ENCODE measurements around the gene CCDC186. TPM values are rescaled to one million over a fixed set of nuclear protein-coding genes. Genes with fewer than 3 reads are reported as not detected.
"Not testable (repeated sequence)": the region's sequence is repeated elsewhere in the genome, so short reads cannot be mapped to it uniquely, and the experiment has no call there.

CCDC186 gene
- total RNA-seq, 1 donor, result 5.9 TPM

DNA sequence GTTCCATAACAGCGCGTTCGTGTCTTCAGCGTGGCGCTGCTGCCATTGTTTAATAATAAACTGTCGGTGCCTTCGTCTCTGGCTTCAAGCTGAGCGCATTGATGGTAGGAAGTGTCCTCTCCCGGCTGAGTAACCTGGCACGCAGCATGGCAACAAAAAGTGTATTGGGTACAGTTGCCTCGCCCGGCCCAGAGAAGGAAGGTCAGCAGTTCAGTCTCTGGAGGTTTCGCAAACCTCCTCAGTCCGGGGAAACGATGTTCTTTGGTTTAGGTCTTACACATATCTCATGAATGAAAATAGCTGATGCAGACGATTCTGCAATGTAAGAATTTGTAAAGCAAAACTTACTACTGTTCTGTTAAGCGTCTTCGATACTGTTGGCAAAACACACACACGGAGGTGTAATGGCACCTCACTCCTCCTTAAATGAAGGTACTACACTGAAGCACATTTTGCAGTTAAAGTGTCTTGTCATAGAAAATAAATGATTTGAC is 739 bp upstream of the CCDC186 start:
- no peak for DNase-seq (ENCODE audit: low read depth in 2 of 3, low spot score in 2 of 3)

DNA sequence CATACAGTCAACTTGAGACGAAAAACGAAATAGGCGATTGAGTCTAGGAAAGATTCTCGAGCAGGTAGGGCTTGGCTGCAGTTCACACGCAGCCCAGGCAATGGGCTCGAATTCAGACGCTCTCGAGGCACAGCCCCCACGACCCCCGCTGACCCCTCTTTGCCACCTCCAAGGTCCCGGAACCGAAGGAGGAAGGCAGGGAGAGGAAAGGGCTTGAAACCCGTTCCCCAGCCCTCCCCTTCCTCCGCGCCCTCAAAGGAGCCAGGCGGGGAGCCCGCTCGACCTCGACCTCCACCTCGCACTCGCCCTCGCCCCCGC is 441 bp downstream of the CCDC186 start:
- DNase-seq (ENCODE audit: low read depth in 2 of 3, low spot score in 2 of 3), result no peak

DNA sequence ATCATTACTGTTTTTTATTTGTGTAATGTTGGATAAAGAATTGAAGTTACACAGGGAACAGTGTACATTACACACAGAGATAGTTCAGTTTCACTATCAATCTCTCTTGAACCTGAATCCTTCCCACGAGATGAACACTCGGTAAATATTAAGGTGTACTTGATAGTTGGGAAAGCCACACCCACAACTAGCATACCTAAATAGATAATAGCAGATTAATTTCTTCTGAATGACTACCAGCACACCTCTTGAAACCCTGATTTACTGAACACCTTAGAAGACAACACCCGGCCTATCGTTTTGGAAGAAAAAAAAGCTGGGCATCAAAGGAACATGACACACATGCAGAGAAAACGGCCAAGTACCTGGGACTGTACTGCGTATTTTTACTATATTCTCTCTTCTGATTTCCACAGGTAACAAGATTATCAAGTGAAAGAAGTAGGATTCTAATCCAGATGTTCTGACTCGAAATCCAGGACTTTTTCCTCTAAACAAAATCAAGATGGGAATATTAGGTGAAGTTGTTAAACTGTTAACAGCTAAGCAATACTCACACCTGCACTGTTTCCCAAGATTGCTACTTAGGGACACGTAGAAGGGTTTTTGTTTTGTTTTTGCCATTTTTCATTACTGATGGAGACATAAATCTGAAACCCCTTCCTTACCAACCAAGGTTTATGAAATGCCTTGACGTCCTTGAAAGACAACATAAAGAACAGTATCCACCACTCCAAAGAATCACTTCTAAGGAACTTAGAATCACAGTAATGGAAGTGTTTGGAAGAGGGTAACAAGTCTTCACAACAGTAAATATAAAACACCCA is 1.0 kb downstream of the CCDC186 start:
- DNase-seq (ENCODE audit: low read depth in 2 of 3, low spot score in 2 of 3), result no peak

GRCh38 chr10:114172216-114172615 is 1.8 kb downstream of the CCDC186 start:
- DNase-seq (ENCODE audit: low read depth in 2 of 3, low spot score in 2 of 3), result no peak

- DNase-seq (ENCODE audit: low read depth in 2 of 3, low spot score in 2 of 3), result no peak
Measured at GRCh38 chr10:114168450-114169009, 5.5 kb downstream of the CCDC186 start.

- no peak for DNase-seq (ENCODE audit: low read depth in 2 of 3, low spot score in 2 of 3)
Measured at GRCh38 chr10:114167985-114168384, 6.0 kb downstream of the CCDC186 start.

DNA sequence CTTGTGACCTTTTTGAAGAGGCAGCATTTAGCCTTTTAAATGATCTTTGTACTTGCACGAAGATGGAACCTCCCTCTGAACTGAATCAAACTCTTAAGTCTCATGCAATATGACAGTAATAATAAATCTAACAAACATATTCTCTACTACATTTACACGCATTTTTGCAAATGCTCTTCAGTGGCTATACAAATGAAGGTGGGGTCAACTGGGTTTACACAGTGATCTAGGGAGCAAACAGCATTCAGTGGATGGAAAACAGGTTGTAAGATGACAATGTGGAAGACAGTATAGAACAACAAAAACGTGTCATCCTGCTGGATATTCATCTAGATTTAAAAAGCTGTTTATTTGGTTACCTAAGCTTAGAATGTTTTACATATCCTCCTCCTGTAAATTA is 7.5 kb downstream of the CCDC186 start:
- no peak for DNase-seq (ENCODE audit: low read depth in 2 of 3, low spot score in 2 of 3)

DNA sequence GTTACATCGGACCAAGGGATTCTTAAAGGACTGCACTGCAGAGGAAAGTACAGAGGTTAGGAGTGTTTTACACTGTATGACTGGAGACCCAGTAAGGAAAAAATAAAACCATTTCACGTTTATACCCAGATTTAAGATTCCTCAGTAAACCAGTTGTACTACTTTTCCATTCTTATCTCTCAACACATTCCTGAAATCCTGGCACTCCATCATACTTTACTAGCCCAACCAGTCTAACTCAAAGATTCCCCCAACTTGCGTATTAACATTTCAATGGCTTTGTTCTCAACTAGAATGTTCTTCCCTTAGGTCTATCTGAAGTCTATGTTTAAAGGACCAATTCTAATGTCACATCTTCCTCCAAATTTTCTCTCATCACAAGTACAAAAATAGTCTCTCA is 8.0 kb downstream of the CCDC186 start:
- no peak for DNase-seq (ENCODE audit: low read depth in 2 of 3, low spot score in 2 of 3)

GRCh38 chr10:114163062-114163461 is 10.9 kb downstream of the CCDC186 start:
- DNase-seq (ENCODE audit: low read depth in 2 of 3, low spot score in 2 of 3), result no peak

DNA sequence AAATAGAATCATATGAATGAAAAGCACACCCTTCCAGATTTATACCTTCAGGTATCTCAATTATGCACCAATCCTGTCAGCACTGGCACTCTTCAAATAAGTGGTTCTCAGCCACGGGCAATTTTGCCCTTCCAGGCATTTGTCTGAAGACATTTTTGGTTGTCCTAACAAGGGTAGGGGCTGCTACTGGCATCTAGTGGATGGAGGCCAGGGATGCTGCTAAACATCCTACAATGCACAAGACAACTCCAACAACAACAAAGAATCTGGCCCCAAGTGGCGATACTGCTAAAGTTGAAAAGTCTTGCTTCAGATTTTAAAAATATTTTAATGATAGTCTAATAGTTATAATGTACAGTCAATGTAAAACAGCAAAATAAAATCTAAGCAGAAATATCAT is 16.1 kb downstream of the CCDC186 start:
- DNase-seq (ENCODE audit: low read depth in 2 of 3, low spot score in 2 of 3), result peak in 1 of 3 donors; percentile 10

- DNase-seq (ENCODE audit: low read depth in 2 of 3, low spot score in 2 of 3), result no peak
Measured at GRCh38 chr10:114151892-114152291, 22.1 kb downstream of the CCDC186 start.

DNA sequence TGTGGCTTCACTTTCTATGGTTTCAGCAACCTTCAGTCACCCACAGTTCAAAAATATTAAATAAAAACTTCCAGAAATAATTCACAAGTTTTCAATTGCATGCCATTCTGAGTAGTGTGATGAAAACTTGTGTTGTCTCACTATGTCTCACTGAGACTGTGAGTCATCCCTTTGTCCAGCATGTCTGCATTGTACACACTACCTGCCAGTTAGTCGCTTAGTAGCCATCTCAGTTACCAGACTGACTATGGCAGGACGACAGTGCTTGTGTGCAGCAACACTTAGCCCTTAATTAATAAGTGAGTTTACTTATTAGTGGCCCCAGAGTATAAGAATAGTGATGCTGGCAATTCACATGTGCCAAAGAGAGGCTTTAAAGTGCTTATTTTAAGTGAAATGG is 22.5 kb downstream of the CCDC186 start:
- no peak for DNase-seq (ENCODE audit: low read depth in 2 of 3, low spot score in 2 of 3)

- DNase-seq (ENCODE audit: low read depth in 2 of 3, low spot score in 2 of 3), result not testable (repeated sequence)
Measured at GRCh38 chr10:114149476-114149875, 24.5 kb downstream of the CCDC186 start.

DNA sequence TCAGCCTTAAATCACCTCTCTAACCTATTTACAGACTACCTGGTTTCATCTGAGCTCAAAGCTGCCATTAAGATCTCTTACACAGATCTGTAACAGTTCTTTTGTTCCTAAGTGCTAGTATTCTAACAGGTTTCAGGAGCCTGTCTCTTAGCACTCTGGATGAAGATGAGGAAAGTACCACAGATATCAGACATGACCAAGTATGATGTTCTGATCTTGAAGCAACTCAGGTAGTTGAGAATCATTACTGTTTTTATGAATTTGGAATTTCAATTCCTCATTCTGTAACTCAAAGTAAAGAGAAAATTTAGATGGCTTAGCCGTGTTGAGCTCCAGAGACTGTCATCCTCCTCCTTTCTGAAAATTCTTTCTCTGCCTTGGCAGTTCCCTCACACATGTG is 30.8 kb downstream of the CCDC186 start:
- DNase-seq (ENCODE audit: low read depth in 2 of 3, low spot score in 2 of 3), result no peak

DNA sequence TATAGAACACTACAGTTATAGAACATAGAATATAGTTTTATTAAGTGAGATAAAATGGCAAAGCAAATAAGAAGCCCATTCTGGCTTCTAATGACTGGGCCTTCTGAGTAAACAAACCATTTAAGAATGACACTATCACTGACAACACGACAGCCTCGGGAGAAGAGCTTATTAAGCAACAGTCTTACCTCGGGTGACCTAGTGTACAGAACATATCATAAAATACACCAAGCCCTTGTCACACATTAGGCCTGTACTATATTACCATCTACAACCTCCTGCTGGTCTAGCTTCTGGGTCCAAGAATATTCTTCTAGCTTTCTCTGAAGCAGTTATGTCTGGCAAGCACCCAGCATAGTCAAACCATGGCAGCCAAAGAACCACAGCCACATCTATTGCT is 32.0 kb downstream of the CCDC186 start:
- DNase-seq (ENCODE audit: low read depth in 2 of 3, low spot score in 2 of 3), result no peak

DNA sequence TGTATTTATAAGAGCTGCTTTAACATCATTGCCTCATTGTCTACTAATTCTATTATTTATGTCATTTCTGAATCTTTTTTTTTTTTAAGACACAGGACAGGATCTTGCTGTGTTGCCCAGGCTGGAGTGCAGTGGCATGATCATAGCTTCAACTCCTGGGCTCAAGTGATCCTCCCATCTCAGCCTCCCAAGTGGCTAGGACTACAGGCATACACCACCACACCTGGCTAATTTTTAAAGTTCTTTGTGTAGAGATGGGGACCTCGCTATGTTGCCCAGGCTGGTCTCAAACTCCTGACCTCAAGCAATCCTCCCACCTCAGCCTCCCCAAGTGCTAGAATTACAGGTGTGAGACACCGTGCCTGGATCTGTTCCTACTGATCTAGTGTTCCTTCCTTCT is 33.2 kb downstream of the CCDC186 start:
- not testable (repeated sequence) for DNase-seq (ENCODE audit: low read depth in 2 of 3, low spot score in 2 of 3)

DNA sequence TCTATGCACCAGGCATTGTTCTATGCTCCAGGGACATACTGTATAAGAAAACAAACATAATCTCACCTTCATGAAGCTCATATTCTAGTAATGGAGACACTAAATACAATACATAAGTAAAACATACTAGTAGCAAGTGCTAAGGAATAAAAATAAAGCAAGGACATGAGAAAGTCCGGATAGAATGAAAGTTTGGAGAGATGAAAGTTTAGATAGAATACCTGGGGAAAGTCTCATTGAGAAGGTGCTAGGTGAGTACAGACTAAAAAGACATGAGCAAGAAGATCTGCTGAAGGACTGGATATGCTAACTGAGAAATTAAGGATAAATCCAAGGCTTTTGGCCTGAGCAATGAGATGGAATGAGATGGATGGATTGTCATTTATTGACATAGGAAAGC is 34.0 kb downstream of the CCDC186 start:
- no peak for DNase-seq (ENCODE audit: low read depth in 2 of 3, low spot score in 2 of 3)

DNA sequence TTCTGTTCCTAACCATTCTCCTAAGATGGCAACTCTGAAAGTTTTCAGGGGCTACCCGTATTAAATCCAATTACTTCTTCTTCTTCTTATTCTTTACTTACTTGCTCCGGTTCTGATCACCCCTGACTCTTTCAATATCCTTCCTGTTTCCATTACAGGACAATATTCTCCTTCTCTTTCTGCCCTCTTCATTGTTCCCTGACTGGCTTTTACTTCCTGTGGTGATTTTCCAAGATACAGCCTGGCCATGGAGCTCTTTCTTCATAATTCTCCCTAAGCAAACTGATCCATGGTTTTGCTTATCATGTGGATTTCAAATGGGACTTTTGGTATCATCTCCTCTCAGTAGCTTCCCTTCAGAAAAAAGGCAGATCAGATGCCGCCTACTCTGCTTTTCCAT is 35.4 kb downstream of the CCDC186 start:
- DNase-seq (ENCODE audit: low read depth in 2 of 3, low spot score in 2 of 3), result no peak

GRCh38 chr10:114135476-114135875 is 38.5 kb downstream of the CCDC186 start:
- DNase-seq (ENCODE audit: low read depth in 2 of 3, low spot score in 2 of 3), result no peak

DNA sequence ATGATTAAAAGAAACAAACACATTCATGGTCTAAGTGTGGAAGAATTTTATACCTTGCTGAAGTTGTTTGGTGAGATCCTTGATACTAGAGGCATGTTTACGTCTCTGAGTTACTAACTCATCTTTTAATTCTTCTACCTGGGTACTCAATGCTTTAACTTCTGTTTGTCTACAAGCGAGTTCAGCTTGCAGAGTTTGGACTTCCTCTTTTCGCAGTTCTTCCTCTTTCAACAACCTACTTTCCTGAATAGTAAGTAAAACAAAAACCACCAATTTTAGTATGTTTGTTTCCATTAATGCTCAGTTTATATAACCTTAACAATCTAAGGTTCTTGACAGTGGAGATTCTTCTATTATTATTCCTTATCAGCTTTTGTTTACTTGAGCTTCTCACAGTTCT is 42.9 kb downstream of the CCDC186 start:
- peak in 2 of 3 donors; percentile 50 to 82 for DNase-seq (ENCODE audit: low read depth in 2 of 3, low spot score in 2 of 3)

DNA sequence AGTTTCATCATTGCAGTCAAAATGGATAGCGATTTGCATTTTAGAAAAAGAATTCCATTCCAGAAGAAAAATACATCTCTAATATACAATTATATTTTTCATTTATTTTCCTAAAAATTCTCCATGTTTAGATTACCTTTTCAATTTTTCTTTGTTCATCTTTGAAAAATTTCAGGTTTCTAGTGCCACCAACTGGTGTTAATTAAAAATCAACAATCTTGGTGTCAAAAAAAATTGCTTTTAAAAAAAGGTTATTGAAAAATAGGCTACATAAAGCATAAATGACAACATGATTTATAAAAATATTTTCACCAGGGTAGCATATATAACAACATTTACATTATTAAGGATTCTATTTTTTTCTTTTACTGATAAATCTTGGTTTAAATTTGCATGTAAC is 53.0 kb downstream of the CCDC186 start:
- no peak for DNase-seq (ENCODE audit: low read depth in 2 of 3, low spot score in 2 of 3)

- DNase-seq (ENCODE audit: low read depth in 2 of 3, low spot score in 2 of 3), result no peak
Measured at GRCh38 chr10:114118514-114118913, 55.5 kb downstream of the CCDC186 start.
